ENCODE measurements around the gene BAZ2B.

- TF ChIP-seq POLR2AphosphoS5 (IDR thresholded peaks at IDR 0.05; ENCODE audit: low read depth), result no peak
- TF ChIP-seq, protein P1, sequence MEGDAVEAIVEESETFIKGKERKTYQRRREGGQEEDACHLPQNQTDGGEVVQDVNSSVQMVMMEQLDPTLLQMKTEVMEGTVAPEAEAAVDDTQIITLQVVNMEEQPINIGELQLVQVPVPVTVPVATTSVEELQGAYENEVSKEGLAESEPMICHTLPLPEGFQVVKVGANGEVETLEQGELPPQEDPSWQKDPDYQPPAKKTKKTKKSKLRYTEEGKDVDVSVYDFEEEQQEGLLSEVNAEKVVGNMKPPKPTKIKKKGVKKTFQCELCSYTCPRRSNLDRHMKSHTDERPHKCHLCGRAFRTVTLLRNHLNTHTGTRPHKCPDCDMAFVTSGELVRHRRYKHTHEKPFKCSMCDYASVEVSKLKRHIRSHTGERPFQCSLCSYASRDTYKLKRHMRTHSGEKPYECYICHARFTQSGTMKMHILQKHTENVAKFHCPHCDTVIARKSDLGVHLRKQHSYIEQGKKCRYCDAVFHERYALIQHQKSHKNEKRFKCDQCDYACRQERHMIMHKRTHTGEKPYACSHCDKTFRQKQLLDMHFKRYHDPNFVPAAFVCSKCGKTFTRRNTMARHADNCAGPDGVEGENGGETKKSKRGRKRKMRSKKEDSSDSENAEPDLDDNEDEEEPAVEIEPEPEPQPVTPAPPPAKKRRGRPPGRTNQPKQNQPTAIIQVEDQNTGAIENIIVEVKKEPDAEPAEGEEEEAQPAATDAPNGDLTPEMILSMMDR (conservative IDR thresholded peaks at IDR 0.05; ENCODE audit: low read depth in 2 of 2), result no peak
- no peak for TF ChIP-seq NANOG (IDR thresholded peaks at IDR 0.05; ENCODE audit: borderline replicate concordance)
- TF ChIP-seq EZH2phosphoT487 (IDR thresholded peaks at IDR 0.05; ENCODE audit: unreplicated experiment), result no peak
- no peak for TF ChIP-seq CREB1 (CRISPR knock-in tag; IDR thresholded peaks at IDR 0.05; ENCODE audit: low read depth)
- no peak for TF ChIP-seq EZH2 (IDR thresholded peaks at IDR 0.05; ENCODE audit: low read depth, unreplicated experiment)
- TF ChIP-seq STAT1 (IDR thresholded peaks at IDR 0.05; ENCODE audit: unreplicated experiment), result no peak
- no peak for TF ChIP-seq REST (IDR thresholded peaks at IDR 0.05; ENCODE audit: unreplicated experiment)
Measured at GRCh38 chr2:159300586-159300985, 315.8 kb downstream of the BAZ2B start.

Data from GM23338 (cell line).